Neural progenitor cell (in vitro differentiated cells): ENCODE data around the gene PLOD3. TPM values are rescaled to one million over a fixed set of nuclear protein-coding genes. Genes with fewer than 3 reads are reported as not detected.

Source experiments
- DNase-seq: peaks from one replicate; pipeline ENCODE4 v3.0.0-alpha.2; 2016; ENCODE audit warnings: low spot score
- H2AFZ ChIP-seq: fragments of 200-600 bp; sonication (generic); replicated peaks from 2 replicates; pipeline ENCODE4 v1.6.1; 2016; ENCODE audit warnings: antibody characterized with exemption
- H3F3A ChIP-seq: fragments of 200-600 bp; sonication (generic); 2 replicates; pipeline ENCODE4 v1.6.1; 2016; ENCODE audit warnings: antibody characterized with exemption, low read depth
- H3K27ac ChIP-seq: fragments of 200-600 bp; sonication (generic); 2 replicates; pipeline ENCODE4 v1.5.1; 2016; ENCODE audit warnings: mild to moderate bottlenecking
- H3K27me3 ChIP-seq: fragments of 200-600 bp; sonication (generic); 2 replicates; pipeline ENCODE4 v1.6.1; 2016; ENCODE audit warnings: mild to moderate bottlenecking, moderate library complexity
- H3K36me3 ChIP-seq: fragments of 200-600 bp; sonication (generic); 2 replicates; pipeline ENCODE4 v1.5.1; 2016
- H3K4me1 ChIP-seq: fragments of 200-600 bp; sonication (generic); 2 replicates; pipeline ENCODE4 v1.6.1; 2016; ENCODE audit warnings: mixed run types
- H3K4me2 ChIP-seq: fragments of 200-600 bp; sonication (generic); 2 replicates; pipeline ENCODE4 v1.6.1; 2016
- H3K4me3 ChIP-seq: fragments of 200-600 bp; sonication (generic); 2 replicates; pipeline ENCODE4 v1.5.1; 2016
- H3K79me2 ChIP-seq: fragments of 200-600 bp; sonication (generic); 2 replicates; pipeline ENCODE4 v1.6.1; 2016; ENCODE audit warnings: low read depth
- H3K9ac ChIP-seq: fragments of 200-600 bp; sonication (generic); 2 replicates; pipeline ENCODE4 v1.6.1; 2016
- H3K9me3 ChIP-seq: fragments of 200-600 bp; sonication (generic); 2 replicates; pipeline ENCODE4 v1.5.1; 2016; ENCODE audit warnings: low read depth
- H4K20me1 ChIP-seq: fragments of 200-600 bp; sonication (generic); 2 replicates; pipeline ENCODE4 v1.6.1; 2016; ENCODE audit warnings: low read depth
- H3K27ac Mint-ChIP-seq: 3 replicates; pipeline ENCODE4 v1.8.0; 2021; ENCODE audit warnings: mixed read lengths
- H3K27me3 Mint-ChIP-seq: 2 replicates; pipeline ENCODE4 v1.8.0; 2022; ENCODE audit warnings: low read depth, mild to moderate bottlenecking, inconsistent platforms, moderate library complexity, mixed read lengths; ENCODE audit not compliant: insufficient read depth
- H3K36me3 Mint-ChIP-seq: 3 replicates; pipeline ENCODE4 v1.8.0; 2021; ENCODE audit warnings: mixed read lengths
- H3K4me1 Mint-ChIP-seq: 3 replicates; pipeline ENCODE4 v1.8.0; 2021; ENCODE audit warnings: mixed read lengths
- H3K4me3 Mint-ChIP-seq: 3 replicates; pipeline ENCODE4 v1.8.0; 2021; ENCODE audit warnings: mild to moderate bottlenecking, moderate library complexity, mixed read lengths
- H3K9me3 Mint-ChIP-seq: 3 replicates; pipeline ENCODE4 v1.8.0; 2020; ENCODE audit warnings: mixed read lengths
- CTCF ChIP-seq: fragments of 200-600 bp; sonication (generic); IDR thresholded peaks from 2 replicates; pipeline ENCODE4 v1.5.1; 2017; ENCODE audit warnings: antibody characterized with exemption, mild to moderate bottlenecking
- EZH2 ChIP-seq: fragments of 200-600 bp; sonication (generic); IDR thresholded peaks from 2 replicates; pipeline ENCODE4 v1.6.1; 2017; ENCODE audit warnings: antibody characterized with exemption, mild to moderate bottlenecking, moderate library complexity
- EZH2phosphoT487 ChIP-seq: fragments of 200-600 bp; sonication (generic); IDR thresholded peaks from 2 replicates; pipeline ENCODE4 v1.6.1; 2017; ENCODE audit warnings: antibody characterized with exemption
- total RNA-seq: library from RNA; depleted of rRNA; stranded (reverse); fragments of >200 nt; gene quantifications from 2 replicates; pipeline ENCODE4 v1.2.3, GENCODE V29; 2015; ENCODE audit warnings: low replicate concordance

The PLOD3 gene
- total RNA-seq, 1 donor from 2014 or later = 9.4 TPM

GRCh38 chr7:101186194-101186593 lies 31.2 kb downstream of the PLOD3 start:
- Histone ChIP-seq H3K4me1 (no peaks in the 10 kb centered on the region), H4K20me1 (no peaks in the 10 kb centered on the region), H3K27me3 (peaks cover 11% of the 10 kb centered on the region), H3F3A (peaks cover 9% of the 10 kb centered on the region), H3K9me3 (no peaks in the 10 kb centered on the region), H3K27ac (no peak overlapping the region), H3K36me3 (no peaks in the 10 kb centered on the region), H3K79me2 (no peaks in the 10 kb centered on the region), H2AFZ (no peak overlapping the region), H3K4me2 (no peak overlapping the region), H3K4me3 (no peak overlapping the region), H3K9ac (no peak overlapping the region)
- Mint-ChIP-seq H3K27me3 (peaks cover 23% of the 10 kb centered on the region), H3K36me3 (no peaks in the 10 kb centered on the region), H3K4me3 (no peak overlapping the region), H3K4me1 (peaks cover 7% of the 10 kb centered on the region), H3K9me3 (no peaks in the 10 kb centered on the region), H3K27ac (no peak overlapping the region)
- TF ChIP-seq EZH2phosphoT487 (no peak), EZH2 (no peak), CTCF (no peak)
- no peak for DNase-seq

- H3K4me3 Mint-ChIP-seq = no peak overlapping the region
Measured at GRCh38 chr7:101185258-101185839, 32.0 kb downstream of the PLOD3 start.

GRCh38 chr7:101180130-101180755 lies 37.1 kb downstream of the PLOD3 start, which contains the start of gene NAT16:
TSS of gene NAT16 (minus strand) at chr7:101180293. CDS start at chr7:101174807, 5,486 bp downstream.
- peak; percentile 90 for TF ChIP-seq EZH2
- no peak for TF ChIP-seq CTCF
- peak; percentile 89 for TF ChIP-seq EZH2phosphoT487
- Histone ChIP-seq H3K27me3 (peaks cover 70% of the 10 kb centered on the region), H3K4me1 (peaks cover 11% of the 10 kb centered on the region), H3K36me3 (no peaks in the 10 kb centered on the region), H3K4me2 (peak within 1 kb of the TSS; percentile 98), H3K79me2 (no peaks in the 10 kb centered on the region), H3K4me3 (peak within 1 kb of the TSS; percentile 70), H2AFZ (peak within 1 kb of the TSS; percentile 85), H3K9me3 (no peaks in the 10 kb centered on the region), H3K27ac (no peak within 1 kb of the TSS), H3F3A (peaks cover 30% of the 10 kb centered on the region), H4K20me1 (peaks cover 3% of the 10 kb centered on the region), H3K9ac (no peak within 1 kb of the TSS)
- Mint-ChIP-seq H3K4me3 (peak within 1 kb of the TSS; percentile 87), H3K27me3 (peaks cover 54% of the 10 kb centered on the region), H3K4me1 (peaks cover 14% of the 10 kb centered on the region), H3K27ac (no peak within 1 kb of the TSS), H3K36me3 (no peaks in the 10 kb centered on the region), H3K9me3 (peaks cover 5% of the 10 kb centered on the region)
- peak; percentile 46 for DNase-seq

More at GRCh38 chr7:101185258-101185839, 32.0 kb downstream of the PLOD3 start:
- Histone ChIP-seq H3F3A (peaks cover 14% of the 10 kb centered on the region), H3K4me1 (no peaks in the 10 kb centered on the region), H4K20me1 (no peaks in the 10 kb centered on the region), H3K27ac (no peak overlapping the region), H3K9ac (no peak overlapping the region), H3K79me2 (no peaks in the 10 kb centered on the region), H3K4me2 (no peak overlapping the region), H3K4me3 (no peak overlapping the region), H3K36me3 (no peaks in the 10 kb centered on the region), H2AFZ (no peak overlapping the region), H3K9me3 (no peaks in the 10 kb centered on the region), H3K27me3 (peaks cover 19% of the 10 kb centered on the region)
- no peak overlapping the region for H3K27ac Mint-ChIP-seq
- no peak for DNase-seq
- no peaks in the 10 kb centered on the region for H3K36me3 Mint-ChIP-seq
- peaks cover 29% of the 10 kb centered on the region for H3K27me3 Mint-ChIP-seq
- peaks cover 2% of the 10 kb centered on the region for H3K9me3 Mint-ChIP-seq
- peaks cover 11% of the 10 kb centered on the region for H3K4me1 Mint-ChIP-seq
- TF ChIP-seq EZH2phosphoT487 = no peak
- TF ChIP-seq EZH2 = no peak
- TF ChIP-seq CTCF = no peak
